Fibroblast of the aortic adventitia (primary cell): ENCODE data around the gene TANC1. TPM values are rescaled to one million over a fixed set of nuclear protein-coding genes. Genes with fewer than 3 reads are reported as not detected.

Experiments
- DNase-seq: peaks from one replicate; pipeline ENCODE4 v3.0.0-alpha.2; 2010; ENCODE audit warnings: low read depth
- H3K4me3 ChIP-seq: 2 replicates; pipeline ENCODE4 v1.5.1; 2011; ENCODE audit warnings: low read depth, mild to moderate bottlenecking, control low read depth, low read length, moderate library complexity
- CTCF ChIP-seq: IDR thresholded peaks from 2 replicates; pipeline ENCODE4 v1.5.1; 2011; ENCODE audit warnings: mild to moderate bottlenecking, low read length, control low read depth, inconsistent platforms; ENCODE audit not compliant: insufficient read depth
- total RNA-seq: library from RNA; depleted of rRNA; stranded (reverse); fragments of >200 nt; gene quantifications from 2 replicates; pipeline ENCODE4 v1.2.3, GENCODE V29; 2012; ENCODE audit warnings: low replicate concordance

Gene TANC1
- total RNA-seq, 1 donor, result 11.9 TPM

- H3K4me3 ChIP-seq, result no peak overlapping the region
- DNase-seq, result no peak
Observed at GRCh38 chr2:159009940-159010339, 41.5 kb downstream of the TANC1 start.

DNA sequence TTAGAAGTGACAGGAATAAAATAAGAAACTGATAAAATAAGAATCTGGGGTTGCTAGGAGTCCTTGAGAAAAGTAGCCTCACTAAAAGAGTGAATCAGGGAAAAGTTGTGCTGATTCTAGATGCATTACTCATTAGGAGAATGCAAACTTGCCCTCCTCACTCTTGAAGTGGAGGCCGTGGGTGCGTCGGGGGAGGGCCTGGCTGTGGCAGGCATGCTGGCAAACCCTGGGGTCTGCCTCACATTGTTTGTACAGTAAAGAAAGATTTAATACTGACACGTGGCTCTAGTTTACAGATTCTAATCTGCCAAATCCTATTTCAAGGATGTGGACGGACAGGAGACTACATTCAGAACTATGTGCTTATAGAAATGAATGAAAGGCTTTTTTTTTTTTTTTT is 41.9 kb downstream of the TANC1 start:
- H3K4me3 ChIP-seq, result no peak overlapping the region
- peak; percentile 66 for DNase-seq

More at GRCh38 chr2:159009940-159010339, 41.5 kb downstream of the TANC1 start:
- TF ChIP-seq CTCF, result no peak

GRCh38 chr2:159010963-159011362 is 42.5 kb downstream of the TANC1 start:
- H3K4me3 ChIP-seq, result no peak overlapping the region
- DNase-seq, result peak; percentile 63
- TF ChIP-seq CTCF, result no peak

More for the DNA sequence above, 41.9 kb downstream of the TANC1 start:
- no peak for TF ChIP-seq CTCF

DNA sequence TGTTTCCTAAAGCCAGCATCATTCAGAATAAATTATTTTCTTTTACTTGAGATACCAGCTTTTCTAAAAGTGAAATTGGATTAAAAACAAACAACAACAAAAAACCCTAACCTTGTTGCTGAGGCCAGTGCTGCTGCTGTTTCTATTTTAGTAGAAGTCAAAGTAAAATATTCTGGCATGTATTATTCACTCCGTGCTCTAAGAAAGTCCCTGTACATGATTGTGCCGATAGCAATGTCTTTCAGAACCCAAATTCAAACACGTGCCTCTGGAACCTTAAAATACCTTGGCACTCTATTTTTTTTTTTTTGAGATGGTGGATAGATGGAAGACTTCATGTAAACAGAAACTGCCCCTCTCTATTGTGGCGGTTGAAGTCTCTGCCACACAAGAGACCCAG is 43.7 kb downstream of the TANC1 start:
- peak; percentile 23 for DNase-seq
- no peak for TF ChIP-seq CTCF

DNA sequence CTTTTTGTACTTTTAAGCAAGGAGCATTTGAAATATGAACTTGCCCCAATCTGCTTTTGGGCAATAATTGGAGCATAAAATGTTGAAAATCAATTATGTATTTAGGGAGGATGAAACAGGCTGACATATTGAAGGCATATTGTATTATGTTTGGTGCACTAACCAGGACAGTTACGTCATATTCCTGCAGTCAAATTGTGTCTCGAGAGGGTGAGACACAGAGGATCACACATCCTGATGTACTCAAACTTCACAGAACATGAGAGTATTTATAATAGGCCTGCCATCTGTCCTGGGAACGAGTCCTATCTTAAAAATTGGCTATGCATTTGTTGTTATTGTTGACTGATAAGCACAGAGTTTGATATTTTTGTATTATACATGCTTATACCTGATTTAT is 44.7 kb downstream of the TANC1 start:
- no peak for DNase-seq
- H3K4me3 ChIP-seq, result no peak overlapping the region
- TF ChIP-seq CTCF, result no peak

More for the DNA sequence above, 43.7 kb downstream of the TANC1 start:
- H3K4me3 ChIP-seq, result no peak overlapping the region

DNA sequence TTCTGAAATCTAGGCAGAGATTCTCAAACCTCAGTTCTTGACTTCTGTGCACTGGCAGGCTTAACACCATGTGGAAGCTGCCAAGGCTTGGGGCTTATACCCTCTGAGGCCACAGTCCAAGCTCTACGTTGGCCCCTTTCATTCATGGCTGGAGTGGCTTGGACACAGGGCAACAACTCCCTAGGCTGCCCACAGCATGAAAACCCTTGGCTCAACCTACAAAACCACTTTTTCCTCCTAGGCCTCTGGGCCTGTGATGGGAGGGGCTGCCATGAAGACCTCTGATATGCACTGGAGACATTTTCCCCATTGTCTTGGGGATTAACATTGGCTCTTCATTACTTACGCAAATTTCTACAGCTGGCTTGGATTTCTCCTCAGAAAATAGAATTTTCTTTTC is 46.7 kb downstream of the TANC1 start:
- DNase-seq, result no peak
- TF ChIP-seq CTCF, result no peak
- no peak overlapping the region for H3K4me3 ChIP-seq

- TF ChIP-seq CTCF, result no peak
- no peak overlapping the region for H3K4me3 ChIP-seq
- DNase-seq, result no peak
Observed at GRCh38 chr2:159015823-159016222, 47.4 kb downstream of the TANC1 start.
